22Rv1 (cell line): ENCODE data around the gene IQCC.

Experiments used
- CTCF ChIP-seq: fragments of 450-650 bp; IDR thresholded peaks from 2 replicates; pipeline ENCODE4 v1.5.1; 2017; ENCODE audit warnings: mild to moderate bottlenecking
- ZFX ChIP-seq: fragments of 450-650 bp; IDR thresholded peaks from 2 replicates; pipeline ENCODE4 v1.6.1; 2017; ENCODE audit warnings: antibody characterized with exemption, borderline replicate concordance

DNA sequence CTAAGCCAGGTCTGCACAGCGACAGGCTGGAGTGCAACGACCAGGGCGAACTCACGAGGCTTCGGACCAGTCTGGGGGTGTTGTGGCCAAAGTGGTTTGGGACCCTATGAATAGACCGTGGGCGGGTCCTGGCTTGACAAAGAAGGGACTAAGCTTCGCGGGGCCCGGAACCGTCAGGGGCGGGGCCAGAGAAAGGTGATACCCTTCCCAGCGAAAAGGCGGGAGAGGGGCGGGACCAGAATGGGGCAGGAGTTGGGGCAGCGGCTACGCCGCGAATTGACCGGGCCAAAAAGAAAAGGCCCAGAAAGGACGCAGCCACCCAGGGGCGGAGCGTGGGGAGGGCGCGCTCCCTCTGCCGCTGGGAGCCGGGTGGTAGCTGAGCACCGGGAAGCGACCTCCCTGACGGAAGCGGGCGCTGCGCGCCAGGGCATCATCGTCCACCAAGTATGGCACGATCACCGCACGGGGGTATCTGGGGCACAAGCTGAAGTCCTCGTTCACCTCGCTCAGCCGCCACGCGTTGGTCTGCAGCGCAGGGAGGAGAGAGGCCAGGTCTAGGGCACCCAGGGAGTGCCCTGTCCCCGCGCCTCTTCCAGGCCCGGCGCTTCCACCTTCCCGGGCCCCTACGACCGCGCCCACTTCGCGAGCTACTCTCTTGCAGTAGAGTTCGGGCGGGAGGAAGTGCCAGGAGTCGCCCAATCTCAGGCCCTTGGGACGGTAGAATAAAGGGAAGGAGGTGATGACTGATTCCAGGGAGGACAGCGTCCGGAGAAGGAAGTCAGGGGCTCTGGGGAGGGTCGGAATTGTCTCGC is 34.9 kb downstream of the IQCC start:
- TF ChIP-seq CTCF (peak; percentile 60), ZFX (no peak)
